HG02981 (cell line): Measurements from ENCODE around the gene RPS19BP1.
A peak's percentile ranks its signal among the peaks of the same experiment; 100 is the strongest.

Source experiments
- ATAC-seq: cut with Tn5 transposase; IDR thresholded peaks from one replicate; pipeline ENCODE4 v1.9.1; 2021; ENCODE audit warnings: mild to moderate bottlenecking, moderate library complexity; ENCODE audit not compliant: unreplicated experiment

The RPS19BP1 gene

GRCh38 chr22:39490966-39491680 lies 41.4 kb downstream of the RPS19BP1 start:
- no peak for ATAC-seq

GRCh38 chr22:39490135-39490798 lies 42.3 kb downstream of the RPS19BP1 start:
- ATAC-seq = peak; percentile 61

- no peak for ATAC-seq
These were observed 43.2 kb downstream of the RPS19BP1 start for GRCh38 chr22:39489094-39490068.

GRCh38 chr22:39488563-39489083 lies 43.9 kb downstream of the RPS19BP1 start:
- no peak for ATAC-seq

- no peak for ATAC-seq
These were observed 44.6 kb downstream of the RPS19BP1 start for GRCh38 chr22:39487826-39488520.

- no peak for ATAC-seq
These were observed 45.4 kb downstream of the RPS19BP1 start for GRCh38 chr22:39486951-39487825.

- no peak for ATAC-seq
These were observed 49.8 kb downstream of the RPS19BP1 start for GRCh38 chr22:39482768-39483167.

- no peak for ATAC-seq
These were observed 51.0 kb downstream of the RPS19BP1 start for GRCh38 chr22:39481595-39481994.

GRCh38 chr22:39481054-39481453 lies 51.5 kb downstream of the RPS19BP1 start:
- ATAC-seq = no peak

- no peak for ATAC-seq
These were observed 52.0 kb downstream of the RPS19BP1 start for GRCh38 chr22:39480557-39480956.

- ATAC-seq = no peak
These were observed 53.3 kb downstream of the RPS19BP1 start for GRCh38 chr22:39479254-39479653.
